ENCODE results near the gene KIF9.

Gene KIF9

GRCh38 chr3:47250309-47251060 is 32.1 kb downstream of the KIF9 start:
- H3K36me3 ChIP-seq (ENCODE audit: insufficient read depth, low read length) = no peaks in the 10 kb centered on the region
- TF ChIP-seq POLR2AphosphoS5 (IDR thresholded peaks at IDR 0.05; ENCODE audit: borderline replicate concordance, low read depth, low read length) = no peak
- no peak for TF ChIP-seq EZH2 (IDR thresholded peaks at IDR 0.05)
- TF ChIP-seq FOXP2 (optimal IDR thresholded peaks at IDR 0.05; ENCODE audit: control extremely low read depth, extremely low read length, insufficient read depth) = no peak
- H3K9ac ChIP-seq (ENCODE audit: insufficient read length) = no peak overlapping the region
- no peak overlapping the region for H3K4me3 ChIP-seq
- H3K9me3 ChIP-seq (ENCODE audit: low read depth, low read length) = no peaks in the 10 kb centered on the region
- H3K27ac ChIP-seq = no peak overlapping the region
- no peak for DNase-seq (ENCODE audit: low read depth, low spot score)

GRCh38 chr3:47247131-47248064 is 35.2 kb downstream of the KIF9 start:
- H3K27ac ChIP-seq = no peak overlapping the region
- TF ChIP-seq POLR2AphosphoS5 (IDR thresholded peaks at IDR 0.05; ENCODE audit: borderline replicate concordance, low read depth, low read length) = no peak
- TF ChIP-seq FOXP2 (optimal IDR thresholded peaks at IDR 0.05; ENCODE audit: control extremely low read depth, extremely low read length, insufficient read depth) = no peak
- no peak for TF ChIP-seq EZH2 (IDR thresholded peaks at IDR 0.05)
- H3K9ac ChIP-seq (ENCODE audit: insufficient read length) = no peak overlapping the region
- DNase-seq (ENCODE audit: low read depth, low spot score) = no peak
- no peaks in the 10 kb centered on the region for H3K36me3 ChIP-seq (ENCODE audit: insufficient read depth, low read length)
- H3K4me3 ChIP-seq = no peak overlapping the region
- no peaks in the 10 kb centered on the region for H3K9me3 ChIP-seq (ENCODE audit: low read depth, low read length)

- H3K9ac ChIP-seq (ENCODE audit: insufficient read length) = no peak overlapping the region
- no peak overlapping the region for H3K4me3 ChIP-seq
- H3K36me3 ChIP-seq (ENCODE audit: insufficient read depth, low read length) = no peaks in the 10 kb centered on the region
- no peak for DNase-seq (ENCODE audit: low read depth, low spot score)
- H3K27ac ChIP-seq = no peak overlapping the region
- TF ChIP-seq EZH2 (IDR thresholded peaks at IDR 0.05) = no peak
- no peak for TF ChIP-seq POLR2AphosphoS5 (IDR thresholded peaks at IDR 0.05; ENCODE audit: borderline replicate concordance, low read depth, low read length)
- no peak for TF ChIP-seq FOXP2 (optimal IDR thresholded peaks at IDR 0.05; ENCODE audit: control extremely low read depth, extremely low read length, insufficient read depth)
- no peaks in the 10 kb centered on the region for H3K9me3 ChIP-seq (ENCODE audit: low read depth, low read length)
Observed at GRCh38 chr3:47245271-47245670, 37.3 kb downstream of the KIF9 start.

GRCh38 chr3:47244531-47245100 is 38.0 kb downstream of the KIF9 start:
- Histone ChIP-seq H3K36me3 (ENCODE audit: insufficient read depth, low read length) (no peaks in the 10 kb centered on the region), H3K9me3 (ENCODE audit: low read depth, low read length) (no peaks in the 10 kb centered on the region), H3K27ac (no peak overlapping the region), H3K9ac (ENCODE audit: insufficient read length) (no peak overlapping the region), H3K4me3 (no peak overlapping the region)
- no peak for DNase-seq (ENCODE audit: low read depth, low spot score)
- TF ChIP-seq EZH2 (IDR thresholded peaks at IDR 0.05) (no peak), FOXP2 (optimal IDR thresholded peaks at IDR 0.05; ENCODE audit: control extremely low read depth, extremely low read length, insufficient read depth) (no peak), POLR2AphosphoS5 (IDR thresholded peaks at IDR 0.05; ENCODE audit: borderline replicate concordance, low read depth, low read length) (no peak)

- H3K9ac ChIP-seq (ENCODE audit: insufficient read length) = no peak overlapping the region
- H3K4me3 ChIP-seq = no peak overlapping the region
- H3K9me3 ChIP-seq (ENCODE audit: low read depth, low read length) = no peaks in the 10 kb centered on the region
- TF ChIP-seq EZH2 (IDR thresholded peaks at IDR 0.05) = no peak
- no peak for TF ChIP-seq FOXP2 (optimal IDR thresholded peaks at IDR 0.05; ENCODE audit: control extremely low read depth, extremely low read length, insufficient read depth)
- no peak for TF ChIP-seq POLR2AphosphoS5 (IDR thresholded peaks at IDR 0.05; ENCODE audit: borderline replicate concordance, low read depth, low read length)
- no peaks in the 10 kb centered on the region for H3K36me3 ChIP-seq (ENCODE audit: insufficient read depth, low read length)
- DNase-seq (ENCODE audit: low read depth, low spot score) = no peak
- no peak overlapping the region for H3K27ac ChIP-seq
Observed at GRCh38 chr3:47243419-47244147, 39.0 kb downstream of the KIF9 start.

GRCh38 chr3:47239929-47240328 is 42.7 kb downstream of the KIF9 start:
- no peak for DNase-seq (ENCODE audit: low read depth, low spot score)
- Histone ChIP-seq H3K27ac (no peak overlapping the region), H3K9me3 (ENCODE audit: low read depth, low read length) (no peaks in the 10 kb centered on the region), H3K36me3 (ENCODE audit: insufficient read depth, low read length) (no peaks in the 10 kb centered on the region), H3K9ac (ENCODE audit: insufficient read length) (no peak overlapping the region), H3K4me3 (no peak overlapping the region)
- TF ChIP-seq POLR2AphosphoS5 (IDR thresholded peaks at IDR 0.05; ENCODE audit: borderline replicate concordance, low read depth, low read length) = no peak
- TF ChIP-seq FOXP2 (optimal IDR thresholded peaks at IDR 0.05; ENCODE audit: control extremely low read depth, extremely low read length, insufficient read depth) = no peak
- TF ChIP-seq EZH2 (IDR thresholded peaks at IDR 0.05) = no peak

- no peak overlapping the region for H3K27ac ChIP-seq
- no peaks in the 10 kb centered on the region for H3K9me3 ChIP-seq (ENCODE audit: low read depth, low read length)
- H3K9ac ChIP-seq (ENCODE audit: insufficient read length) = no peak overlapping the region
- no peak for TF ChIP-seq FOXP2 (optimal IDR thresholded peaks at IDR 0.05; ENCODE audit: control extremely low read depth, extremely low read length, insufficient read depth)
- TF ChIP-seq POLR2AphosphoS5 (IDR thresholded peaks at IDR 0.05; ENCODE audit: borderline replicate concordance, low read depth, low read length) = no peak
- no peak for TF ChIP-seq EZH2 (IDR thresholded peaks at IDR 0.05)
- no peak overlapping the region for H3K4me3 ChIP-seq
- no peak for DNase-seq (ENCODE audit: low read depth, low spot score)
- no peaks in the 10 kb centered on the region for H3K36me3 ChIP-seq (ENCODE audit: insufficient read depth, low read length)
Observed at GRCh38 chr3:47238017-47238416, 44.6 kb downstream of the KIF9 start.

All from SK-N-MC (cell line).